ENCODE data around the gene FARS2. TPM values are rescaled to one million over a fixed set of nuclear protein-coding genes. Genes with fewer than 3 reads are reported as not detected.
A peak's percentile ranks its signal among the peaks of the same experiment; 100 is the strongest.

The FARS2 gene
- total RNA-seq, 5 donors from 2014 or later (not counting 1 experiment from before 2014, with no cell fraction given): 17.9 to 24.2 (median 20.3) TPM

DNA sequence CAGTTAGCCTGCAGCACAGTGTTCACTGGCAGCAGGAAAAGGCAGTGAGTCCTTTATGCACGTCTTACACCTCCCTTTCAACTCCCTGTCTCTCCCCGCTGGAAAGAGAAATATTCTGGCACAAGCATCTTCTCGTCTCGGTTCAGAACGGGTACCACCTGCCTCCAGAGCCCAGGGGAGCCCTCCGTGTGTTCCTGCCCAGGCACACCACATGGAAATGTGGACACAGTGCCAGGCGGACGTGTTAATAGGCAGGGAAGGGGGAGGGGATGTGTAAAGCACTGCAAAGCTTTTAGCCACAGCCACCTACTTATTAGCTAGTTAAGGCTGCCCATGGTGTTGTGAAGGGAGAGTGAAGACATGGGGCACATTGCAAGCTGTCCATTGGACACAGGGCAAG, 219.7 kb downstream of the FARS2 start:
- DNase-seq (no peak), ATAC-seq (replicated peaks in 1 of 4) (no peak)
- H3K4me3 ChIP-seq (ENCODE audit: control insufficient read depth in 1 of 2, extremely low read depth in 1 of 2, low read length in 1 of 2): no peak overlapping the region
- H3K4me1 ChIP-seq (ENCODE audit: control insufficient read depth in 1 of 2, extremely low read depth in 1 of 2, insufficient read depth in 2 of 2, low read length in 2 of 2): peaks cover 0 to 4% of the 10 kb centered on the region in 2 experiments
- CTCF ChIA-PET: interaction anchor here in 1 of 2 donors (0.5 kb wide), 1 partner anchor 1392 kb away, joined by 3 read pairs; no protein-coding TSS in a partner anchor
- no peak overlapping the region for H3K4me3 Mint-ChIP-seq
- H3K27me3 Mint-ChIP-seq: no peaks in the 10 kb centered on the region
- peaks cover 0 to 17% (median 9%) of the 10 kb centered on the region in 3 donors for H3K4me1 Mint-ChIP-seq
- H3K36me3 ChIP-seq (ENCODE audit: control insufficient read depth in 2 of 2, extremely low read depth in 1 of 2, insufficient read depth in 1 of 2, low read length in 1 of 2): peaks cover 0 to 13% of the 10 kb centered on the region in 2 donors
- no peak overlapping the region for H3K27ac Mint-ChIP-seq
- peaks cover 10% of the 10 kb centered on the region for H3K36me3 Mint-ChIP-seq
- H3K27me3 ChIP-seq (replicated peaks in 1 of 2; ENCODE audit: control insufficient read depth in 2 of 2, extremely low read depth in 1 of 2, insufficient read depth in 2 of 2, low read length in 1 of 2): no peaks in the 10 kb centered on the region
- no peaks in the 10 kb centered on the region for H3K9me3 Mint-ChIP-seq
- no peaks in the 10 kb centered on the region for H3K9me3 ChIP-seq
- WGBS (ENCODE audit: insufficient coverage): 94% methylated on average over 5 of the region's 8 CpGs
- no peak overlapping the region for H3K27ac ChIP-seq (ENCODE audit: low read length)
- POLR2A ChIA-PET: no interaction called here

DNA sequence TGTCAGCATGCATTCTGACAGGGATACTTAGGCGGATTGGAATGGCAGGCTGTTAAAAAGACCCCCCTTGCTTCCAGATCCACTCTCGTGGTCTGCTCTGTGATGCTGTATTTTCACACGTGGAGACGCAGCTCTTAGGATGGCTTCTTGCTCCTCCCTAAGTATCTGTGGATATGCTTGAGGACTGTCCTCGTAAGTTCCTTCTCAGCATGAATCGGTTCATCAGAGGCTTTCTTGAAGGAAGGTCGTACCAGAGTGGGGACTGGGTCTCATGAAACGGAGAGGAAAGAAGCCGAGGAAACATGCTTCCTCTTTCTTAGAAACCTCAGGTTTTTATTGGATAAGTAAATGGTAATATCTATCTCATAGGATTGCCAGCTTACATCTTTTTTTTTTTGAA, 220.4 kb downstream of the FARS2 start:
- H3K27ac Mint-ChIP-seq: no peak overlapping the region
- H3K9me3 Mint-ChIP-seq: no peaks in the 10 kb centered on the region
- 81% methylated on average over 3 of the region's 9 CpGs for WGBS (ENCODE audit: insufficient coverage)
- Histone ChIP-seq H3K36me3 (ENCODE audit: control insufficient read depth in 2 of 2, extremely low read depth in 1 of 2, insufficient read depth in 1 of 2, low read length in 1 of 2) (peaks cover 0 to 13% of the 10 kb centered on the region in 2 donors), H3K27ac (ENCODE audit: low read length) (no peak overlapping the region), H3K4me1 (ENCODE audit: control insufficient read depth in 1 of 2, extremely low read depth in 1 of 2, insufficient read depth in 2 of 2, low read length in 2 of 2) (peaks cover 3 to 4% of the 10 kb centered on the region in 2 experiments), H3K27me3 (replicated peaks in 1 of 2; ENCODE audit: control insufficient read depth in 2 of 2, extremely low read depth in 1 of 2, insufficient read depth in 2 of 2, low read length in 1 of 2) (no peaks in the 10 kb centered on the region), H3K4me3 (ENCODE audit: control insufficient read depth in 1 of 2, extremely low read depth in 1 of 2, low read length in 1 of 2) (no peak overlapping the region), H3K9me3 (no peaks in the 10 kb centered on the region)
- CTCF ChIA-PET: interaction anchor here in 1 of 2 donors (0.5 to 0.6 kb wide), 2 partner anchors 120 to 1391 kb away, joined by 3 to 4 read pairs; no protein-coding TSS in a partner anchor
- ATAC-seq (replicated peaks in 1 of 4) (no peak), DNase-seq (no peak)
- no peak overlapping the region for H3K4me3 Mint-ChIP-seq
- peaks cover 3 to 18% (median 13%) of the 10 kb centered on the region in 3 donors for H3K4me1 Mint-ChIP-seq
- peaks cover 16% of the 10 kb centered on the region for H3K36me3 Mint-ChIP-seq
- no peaks in the 10 kb centered on the region for H3K27me3 Mint-ChIP-seq
- POLR2A ChIA-PET: no interaction called here

DNA sequence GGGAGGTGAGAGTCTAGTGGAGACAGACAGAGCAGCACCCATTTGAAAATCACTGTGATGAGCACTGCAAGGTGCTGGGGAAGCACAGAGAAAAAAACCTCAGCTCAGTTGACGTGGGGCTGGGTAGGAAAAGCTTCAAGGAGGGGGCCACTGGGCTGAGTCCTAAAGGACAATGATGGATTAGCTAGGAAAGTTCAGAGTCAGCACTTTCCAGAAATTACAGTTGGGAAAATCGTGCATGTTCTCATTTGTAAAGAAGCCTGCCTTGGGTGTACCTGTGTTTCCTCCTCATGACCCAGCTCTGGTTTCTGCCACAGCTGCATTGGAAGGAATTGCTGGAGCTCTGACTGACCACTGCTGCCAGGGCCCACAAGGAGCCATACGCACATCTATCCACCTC, 221.3 kb downstream of the FARS2 start:
- ChIA-PET CTCF (interaction anchor here in 1 of 2 donors (1.3 kb wide), 1 partner anchor 11 kb away, joined by 3 read pairs; no protein-coding TSS in a partner anchor), POLR2A (no interaction called here)
- H3K4me1 Mint-ChIP-seq: peaks cover 3 to 22% (median 13%) of the 10 kb centered on the region in 3 donors
- no peak overlapping the region for H3K27ac Mint-ChIP-seq
- no peak overlapping the region for H3K4me3 Mint-ChIP-seq
- H3K27ac ChIP-seq (ENCODE audit: low read length): no peak overlapping the region
- no peak overlapping the region for H3K4me3 ChIP-seq (ENCODE audit: control insufficient read depth in 1 of 2, extremely low read depth in 1 of 2, low read length in 1 of 2)
- no peaks in the 10 kb centered on the region for H3K27me3 ChIP-seq (replicated peaks in 1 of 2; ENCODE audit: control insufficient read depth in 2 of 2, extremely low read depth in 1 of 2, insufficient read depth in 2 of 2, low read length in 1 of 2)
- H3K9me3 ChIP-seq: no peaks in the 10 kb centered on the region
- peaks cover 3 to 4% of the 10 kb centered on the region in 2 experiments for H3K4me1 ChIP-seq (ENCODE audit: control insufficient read depth in 1 of 2, extremely low read depth in 1 of 2, insufficient read depth in 2 of 2, low read length in 2 of 2)
- no peaks in the 10 kb centered on the region for H3K27me3 Mint-ChIP-seq
- no peaks in the 10 kb centered on the region for H3K9me3 Mint-ChIP-seq
- H3K36me3 Mint-ChIP-seq: peaks cover 23% of the 10 kb centered on the region
- H3K36me3 ChIP-seq (ENCODE audit: control insufficient read depth in 2 of 2, extremely low read depth in 1 of 2, insufficient read depth in 1 of 2, low read length in 1 of 2): peaks cover 5 to 13% of the 10 kb centered on the region in 2 donors
- DNase-seq (no peak), ATAC-seq (replicated peaks in 1 of 4) (no peak)
- 95% methylated on average over 2 of the region's 3 CpGs for WGBS (ENCODE audit: insufficient coverage)

DNA sequence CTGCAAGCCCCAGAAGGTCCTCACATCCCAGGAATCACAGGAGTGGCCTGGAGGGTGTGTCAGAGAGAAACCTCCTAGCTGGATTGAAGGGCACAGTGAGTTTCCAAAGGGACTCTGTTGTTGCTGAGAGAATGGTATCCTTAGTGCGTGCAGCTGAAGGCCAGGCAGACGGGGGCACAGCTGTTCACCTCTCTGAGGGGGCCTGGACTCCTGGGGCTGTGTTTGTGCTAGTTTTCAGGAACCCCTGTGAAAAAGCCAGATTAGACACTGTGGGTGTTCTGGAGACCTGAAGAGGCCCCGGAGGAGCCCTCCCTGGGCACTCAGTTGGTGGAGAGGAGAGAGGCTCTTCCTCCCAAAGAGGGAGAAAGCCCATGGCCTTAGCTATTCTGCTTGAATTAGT, 223.4 kb downstream of the FARS2 start:
- Histone ChIP-seq H3K27ac (ENCODE audit: low read length) (no peak overlapping the region), H3K27me3 (replicated peaks in 1 of 2; ENCODE audit: control insufficient read depth in 2 of 2, extremely low read depth in 1 of 2, insufficient read depth in 2 of 2, low read length in 1 of 2) (no peaks in the 10 kb centered on the region), H3K4me3 (ENCODE audit: control insufficient read depth in 1 of 2, extremely low read depth in 1 of 2, low read length in 1 of 2) (no peak overlapping the region), H3K4me1 (ENCODE audit: control insufficient read depth in 1 of 2, extremely low read depth in 1 of 2, insufficient read depth in 2 of 2, low read length in 2 of 2) (peaks cover 3 to 4% of the 10 kb centered on the region in 2 experiments), H3K9me3 (no peaks in the 10 kb centered on the region), H3K36me3 (ENCODE audit: control insufficient read depth in 2 of 2, extremely low read depth in 1 of 2, insufficient read depth in 1 of 2, low read length in 1 of 2) (peaks cover 6 to 13% of the 10 kb centered on the region in 2 donors)
- WGBS (ENCODE audit: insufficient coverage): 100% methylated on average over 1 of the region's 3 CpGs
- H3K27me3 Mint-ChIP-seq: no peaks in the 10 kb centered on the region
- ChIA-PET CTCF (no interaction called here), POLR2A (no interaction called here)
- DNase-seq (no peak), ATAC-seq (replicated peaks in 1 of 4) (no peak)
- H3K9me3 Mint-ChIP-seq: no peaks in the 10 kb centered on the region
- peaks cover 3 to 22% (median 13%) of the 10 kb centered on the region in 3 donors for H3K4me1 Mint-ChIP-seq
- no peak overlapping the region for H3K4me3 Mint-ChIP-seq
- no peak overlapping the region for H3K27ac Mint-ChIP-seq
- H3K36me3 Mint-ChIP-seq: peaks cover 36% of the 10 kb centered on the region

DNA sequence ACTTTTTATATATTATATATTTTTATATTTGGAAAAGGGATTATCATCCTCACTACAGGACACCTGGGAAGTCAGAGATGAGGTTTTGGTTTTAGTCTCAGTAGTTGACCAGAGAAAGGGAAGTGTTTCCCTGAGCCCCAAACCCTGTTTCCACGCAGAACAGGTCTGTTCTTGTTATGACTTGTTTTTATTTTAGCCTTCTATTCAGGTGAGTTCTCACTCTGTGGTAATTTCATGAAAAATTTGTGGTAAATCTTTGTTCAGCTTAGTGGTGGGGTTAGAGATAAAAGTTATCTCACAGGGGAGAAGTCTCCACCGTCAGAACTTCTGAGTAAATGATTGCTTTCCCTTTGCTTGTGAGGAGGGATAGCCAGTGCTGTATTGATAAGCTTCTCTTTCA, 224.9 kb downstream of the FARS2 start:
- Mint-ChIP-seq H3K27ac (peak overlapping the region; percentile 68 to 69), H3K4me1 (peaks cover 3 to 22% (median 13%) of the 10 kb centered on the region in 3 donors), H3K4me3 (no peak overlapping the region), H3K36me3 (peaks cover 28% of the 10 kb centered on the region), H3K27me3 (no peaks in the 10 kb centered on the region), H3K9me3 (no peaks in the 10 kb centered on the region)
- peaks cover 3 to 4% of the 10 kb centered on the region in 2 experiments for H3K4me1 ChIP-seq (ENCODE audit: control insufficient read depth in 1 of 2, extremely low read depth in 1 of 2, insufficient read depth in 2 of 2, low read length in 2 of 2)
- CTCF ChIA-PET: interaction anchor here in 1 of 2 donors (0.8 kb wide), 1 partner anchor 15 kb away, joined by 3 read pairs; no protein-coding TSS in a partner anchor
- 43% methylated on average over 1 of the region's 2 CpGs for WGBS (ENCODE audit: insufficient coverage)
- H3K4me3 ChIP-seq (ENCODE audit: control insufficient read depth in 1 of 2, extremely low read depth in 1 of 2, low read length in 1 of 2): no peak overlapping the region
- DNase-seq (no peak), ATAC-seq (replicated peaks in 1 of 4) (no peak)
- H3K36me3 ChIP-seq (ENCODE audit: control insufficient read depth in 2 of 2, extremely low read depth in 1 of 2, insufficient read depth in 1 of 2, low read length in 1 of 2): peaks cover 6 to 9% of the 10 kb centered on the region in 2 donors
- H3K27me3 ChIP-seq (replicated peaks in 1 of 2; ENCODE audit: control insufficient read depth in 2 of 2, extremely low read depth in 1 of 2, insufficient read depth in 2 of 2, low read length in 1 of 2): no peaks in the 10 kb centered on the region
- no peaks in the 10 kb centered on the region for H3K9me3 ChIP-seq
- H3K27ac ChIP-seq (ENCODE audit: low read length): no peak overlapping the region
- POLR2A ChIA-PET: interaction anchor here in 1 of 2 donors (0.6 kb wide), 1 partner anchor 849 kb away, joined by 5 read pairs; no protein-coding TSS in a partner anchor

DNA sequence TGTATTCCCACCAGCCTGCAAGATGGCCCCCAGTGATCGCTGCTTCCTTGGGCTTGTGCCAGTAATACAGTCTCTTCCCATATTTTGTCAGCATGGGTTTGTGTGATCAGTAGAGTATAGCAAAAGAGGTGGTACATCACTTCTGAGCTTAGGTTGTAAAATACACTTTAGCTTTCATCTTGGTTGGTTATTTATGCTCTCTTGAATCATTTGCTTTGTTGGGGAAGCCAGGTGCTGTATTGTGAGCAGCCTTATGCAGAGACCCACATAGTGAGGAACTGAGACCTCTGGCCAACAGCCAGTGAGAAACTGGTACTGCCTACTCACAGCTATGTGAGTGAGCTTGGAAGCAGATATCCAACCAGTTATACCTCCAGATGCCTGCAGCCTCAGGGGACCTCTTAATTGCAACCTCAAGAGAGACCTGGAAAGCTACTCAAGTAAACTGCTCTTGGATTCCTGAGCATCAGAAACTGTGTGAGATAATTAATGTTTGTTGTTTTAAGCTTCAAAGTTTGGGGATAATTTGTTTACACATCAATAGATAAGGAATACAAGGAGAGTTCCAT, 229.3 kb downstream of the FARS2 start:
- no peaks in the 10 kb centered on the region for H3K9me3 Mint-ChIP-seq
- no peak overlapping the region for H3K4me3 Mint-ChIP-seq
- no peaks in the 10 kb centered on the region for H3K9me3 ChIP-seq
- DNase-seq (no peak), ATAC-seq (replicated peaks in 1 of 4) (no peak)
- peaks cover 3 to 12% (median 9%) of the 10 kb centered on the region in 3 donors for H3K4me1 Mint-ChIP-seq
- no peak overlapping the region for H3K27ac ChIP-seq (ENCODE audit: low read length)
- WGBS (ENCODE audit: insufficient coverage): no CpG with 5 or more reads among the region's 1 CpG
- ChIA-PET CTCF (no interaction called here), POLR2A (no interaction called here)
- no peak overlapping the region for H3K27ac Mint-ChIP-seq
- peaks cover 3% of the 10 kb centered on the region in 2 experiments for H3K4me1 ChIP-seq (ENCODE audit: control insufficient read depth in 1 of 2, extremely low read depth in 1 of 2, insufficient read depth in 2 of 2, low read length in 2 of 2)
- H3K36me3 Mint-ChIP-seq: peaks cover 38% of the 10 kb centered on the region
- H3K36me3 ChIP-seq (ENCODE audit: control insufficient read depth in 2 of 2, extremely low read depth in 1 of 2, insufficient read depth in 1 of 2, low read length in 1 of 2): peaks cover 0 to 6% of the 10 kb centered on the region in 2 donors
- H3K4me3 ChIP-seq (ENCODE audit: control insufficient read depth in 1 of 2, extremely low read depth in 1 of 2, low read length in 1 of 2): no peak overlapping the region
- H3K27me3 Mint-ChIP-seq: no peaks in the 10 kb centered on the region
- no peaks in the 10 kb centered on the region for H3K27me3 ChIP-seq (replicated peaks in 1 of 2; ENCODE audit: control insufficient read depth in 2 of 2, extremely low read depth in 1 of 2, insufficient read depth in 2 of 2, low read length in 1 of 2)
